ENCODE measurements around the gene TMEM233.

Gene TMEM233

DNA sequence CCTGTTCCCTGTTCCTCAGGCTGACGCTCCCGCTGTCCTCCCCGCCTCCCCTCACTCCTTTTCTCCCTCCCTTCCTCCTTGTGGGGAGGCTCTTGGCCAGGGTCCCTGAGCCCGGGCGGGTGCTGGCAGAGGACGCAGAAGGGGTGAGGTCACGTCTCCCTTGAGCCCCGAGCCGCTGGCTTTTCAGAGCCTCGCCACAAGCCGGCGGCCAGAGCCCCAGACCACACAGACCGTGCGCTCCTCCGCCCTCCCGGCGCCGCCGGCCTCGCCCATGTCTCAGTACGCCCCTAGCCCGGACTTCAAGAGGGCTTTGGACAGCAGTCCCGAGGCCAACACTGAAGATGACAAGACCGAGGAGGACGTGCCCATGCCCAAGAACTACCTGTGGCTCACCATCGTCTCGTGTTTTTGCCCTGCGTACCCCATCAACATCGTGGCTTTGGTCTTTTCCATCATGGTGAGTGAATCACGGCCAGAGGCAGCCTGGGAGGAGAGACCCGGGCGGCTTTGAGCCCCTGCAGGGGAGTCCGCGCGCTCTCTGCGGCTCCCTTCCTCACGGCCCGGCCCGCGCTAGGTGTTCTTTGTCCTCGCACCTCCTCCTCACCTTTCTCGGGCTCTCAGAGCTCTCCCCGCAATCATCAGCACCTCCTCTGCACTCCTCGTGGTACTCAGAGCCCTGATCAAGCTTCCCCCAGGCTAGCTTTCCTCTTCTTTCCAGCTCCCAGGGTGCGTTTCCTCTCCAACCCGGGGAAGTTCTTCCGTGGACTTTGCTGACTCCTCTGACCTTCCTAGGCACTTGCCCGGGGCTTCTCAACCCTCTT is at the start of gene TMEM233:
TSS of gene TMEM233 (plus strand) at position 197 of the 821 bp plus-strand sequence. CDS start at position 272, 75 bp downstream.
- DNase-seq (ENCODE audit: low read depth), result no peak

DNA sequence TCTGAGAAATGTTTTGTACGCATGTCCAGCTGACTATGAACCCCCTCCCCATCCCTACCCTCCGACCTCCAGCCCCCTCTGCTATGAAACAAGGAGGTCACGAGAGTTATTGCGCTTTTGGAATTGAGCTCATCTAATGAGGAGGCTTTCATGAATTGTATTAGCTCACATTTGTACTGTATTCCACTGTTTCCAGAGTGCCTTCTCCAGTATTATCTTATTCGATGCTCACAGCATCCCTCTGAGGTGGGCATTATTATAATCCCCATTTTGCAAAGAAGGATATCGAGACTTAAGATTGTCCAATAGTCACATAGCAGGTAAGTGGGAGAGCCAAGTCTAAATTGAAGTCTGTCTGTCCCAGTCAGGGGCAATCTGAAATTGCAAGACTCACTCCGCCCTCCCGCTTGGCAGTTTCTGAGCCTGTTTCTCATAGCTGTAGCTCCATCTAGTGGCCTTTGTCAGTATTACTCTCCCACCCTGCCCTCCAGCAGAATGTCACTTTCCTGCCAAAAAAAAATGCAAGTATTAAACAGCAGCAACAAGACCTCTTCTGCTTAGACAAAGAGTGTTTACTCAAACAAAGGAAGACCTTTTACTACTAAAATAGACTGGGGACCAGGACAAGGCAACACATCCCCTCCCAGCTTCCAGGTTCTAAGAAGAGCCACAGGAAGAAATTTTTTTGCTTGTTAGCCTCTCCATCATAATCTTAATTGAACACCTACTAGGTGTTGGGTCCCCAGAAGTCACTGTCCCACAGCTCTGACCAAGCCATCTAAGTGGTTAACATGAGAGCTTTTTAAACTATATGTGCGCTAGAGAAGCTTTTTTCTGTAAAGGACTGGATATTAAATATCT is 48.6 kb upstream of the TMEM233 start:
- DNase-seq (ENCODE audit: low read depth), result no peak

DNA sequence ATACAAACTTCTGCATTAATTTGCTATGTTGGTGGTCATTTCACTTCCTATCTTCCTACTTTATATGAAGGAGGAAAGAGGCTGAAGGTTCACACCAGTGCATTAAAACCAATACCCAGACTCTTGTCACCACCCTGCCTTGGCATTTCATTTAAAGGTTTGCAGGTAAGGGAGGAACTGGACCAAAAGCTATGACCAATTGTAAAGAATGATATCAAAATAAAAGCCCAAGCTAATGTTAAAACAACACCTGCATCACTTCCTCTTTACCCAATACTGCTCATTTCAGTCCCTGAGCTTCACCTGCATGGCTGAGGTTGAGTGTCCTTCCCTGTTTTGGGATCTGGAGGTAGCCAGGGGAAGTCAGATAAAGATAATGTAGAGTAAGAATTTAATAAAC is 47.2 kb upstream of the TMEM233 start:
- DNase-seq (ENCODE audit: low read depth), result no peak

DNA sequence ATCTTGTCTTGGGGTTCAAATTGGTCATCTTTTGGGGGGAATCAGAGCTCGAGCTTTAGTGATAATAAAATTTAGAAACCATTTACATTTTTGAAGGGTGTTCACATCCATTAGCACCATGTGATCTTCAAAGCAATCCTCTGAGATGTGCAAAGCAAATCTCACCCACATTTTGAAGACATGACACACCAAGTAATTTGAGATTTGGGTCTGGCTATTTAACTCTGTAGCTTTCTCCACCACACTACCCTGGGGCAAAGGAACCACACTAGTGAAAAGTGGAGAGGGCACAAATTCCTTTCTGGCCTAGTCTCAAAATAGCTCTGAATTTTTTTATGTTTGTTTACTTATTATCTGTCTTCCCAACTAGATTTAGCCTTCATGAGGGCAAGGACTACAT is 46.6 kb upstream of the TMEM233 start:
- no peak for DNase-seq (ENCODE audit: low read depth)

DNA sequence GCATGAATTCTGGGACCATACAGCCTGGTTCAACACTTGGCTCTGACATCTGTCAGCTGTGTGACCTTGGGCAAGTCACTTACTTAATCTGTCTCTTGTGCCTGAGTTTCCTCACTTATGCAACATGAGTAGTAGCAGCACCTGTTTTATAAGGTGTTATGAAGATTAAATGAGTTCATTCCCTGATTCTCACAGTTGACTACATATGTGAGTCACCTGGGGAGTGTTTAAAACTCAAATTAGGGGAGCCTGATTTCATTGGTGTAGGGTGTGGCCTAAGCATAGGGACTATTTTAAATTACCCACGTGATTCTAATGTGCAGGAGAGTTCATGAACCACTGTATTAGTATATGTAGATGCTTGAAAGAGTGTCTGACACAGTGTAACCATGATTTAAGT is 36.7 kb upstream of the TMEM233 start:
- DNase-seq (ENCODE audit: low read depth), result no peak

DNA sequence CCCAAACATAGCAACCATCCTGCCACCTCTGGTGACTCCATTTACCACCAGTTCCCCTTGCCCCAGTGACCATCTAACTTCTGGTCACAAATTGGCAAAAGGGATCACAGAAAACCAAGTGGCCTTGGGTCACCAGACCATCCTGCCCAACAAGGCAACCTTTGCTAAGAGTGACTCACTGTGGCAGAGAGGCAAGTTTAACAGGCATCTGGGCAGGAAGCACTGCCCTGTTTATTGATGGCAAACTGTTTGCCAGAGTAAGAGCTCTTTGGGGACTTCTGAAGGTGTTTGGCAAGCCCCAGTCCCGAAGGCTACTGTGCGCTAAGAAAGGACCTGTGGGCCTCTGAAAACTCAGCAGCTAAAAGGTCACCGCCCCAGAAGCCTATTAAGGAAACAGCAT is 28.2 kb upstream of the TMEM233 start:
- DNase-seq (ENCODE audit: low read depth), result no peak

GRCh38 chr12:119570771-119571170 is 22.8 kb upstream of the TMEM233 start:
- DNase-seq (ENCODE audit: low read depth), result no peak

- no peak for DNase-seq (ENCODE audit: low read depth)
Measured at GRCh38 chr12:119573086-119573485, 20.5 kb upstream of the TMEM233 start.

- DNase-seq (ENCODE audit: low read depth), result no peak
Measured at GRCh38 chr12:119574255-119574654, 19.3 kb upstream of the TMEM233 start.

DNA sequence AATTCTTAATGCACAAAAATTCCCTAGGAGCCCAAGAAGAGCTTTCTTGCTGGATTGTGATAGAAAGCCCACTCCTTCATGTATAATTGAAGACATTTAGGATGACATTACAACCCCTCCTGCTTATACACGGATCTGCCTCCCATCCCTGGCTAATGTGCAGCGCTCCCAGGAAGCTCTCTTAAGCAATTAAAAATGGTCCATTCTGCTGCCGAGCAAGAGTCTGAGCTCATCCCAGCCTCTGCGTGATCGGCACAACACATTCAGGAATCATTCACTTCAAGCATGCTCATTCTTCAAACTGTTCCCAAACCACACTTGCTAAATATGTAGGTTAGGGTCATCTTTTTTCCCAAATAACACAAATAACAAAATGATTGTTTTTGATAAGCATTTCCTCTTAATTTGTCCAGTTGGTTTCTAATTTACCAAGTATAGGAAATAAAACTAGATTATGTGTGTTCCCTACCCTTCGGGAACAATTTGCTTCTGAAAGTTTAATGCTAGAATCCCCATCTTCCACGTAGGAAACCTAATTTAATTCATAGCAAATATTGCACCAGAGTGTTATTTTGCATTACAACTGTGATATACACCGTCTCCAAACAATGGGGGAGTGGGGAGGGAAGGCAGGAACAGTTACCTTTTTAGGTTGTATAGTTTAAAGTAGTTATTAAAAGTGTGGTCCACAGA is 17.3 kb upstream of the TMEM233 start:
- DNase-seq (ENCODE audit: low read depth), result no peak

DNA sequence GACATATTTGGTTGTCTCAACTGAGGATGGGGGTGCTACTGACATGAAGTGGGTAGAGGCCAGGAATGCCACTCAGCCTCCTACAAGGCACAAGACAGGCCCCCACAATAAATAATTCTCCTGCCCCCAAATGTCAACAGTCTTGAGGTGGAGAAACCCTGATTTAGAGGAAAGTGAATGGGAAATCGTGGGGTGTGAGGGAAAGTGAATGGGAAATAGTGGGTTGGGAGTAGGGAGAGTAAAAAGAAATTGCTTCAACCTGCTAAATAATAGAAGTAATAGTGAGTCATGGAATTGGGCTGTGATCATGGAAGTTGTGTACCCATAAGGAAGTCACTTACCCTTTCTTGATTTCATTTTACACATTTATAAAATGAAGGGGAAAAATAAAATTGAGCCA is 16.7 kb upstream of the TMEM233 start:
- no peak for DNase-seq (ENCODE audit: low read depth)

DNA sequence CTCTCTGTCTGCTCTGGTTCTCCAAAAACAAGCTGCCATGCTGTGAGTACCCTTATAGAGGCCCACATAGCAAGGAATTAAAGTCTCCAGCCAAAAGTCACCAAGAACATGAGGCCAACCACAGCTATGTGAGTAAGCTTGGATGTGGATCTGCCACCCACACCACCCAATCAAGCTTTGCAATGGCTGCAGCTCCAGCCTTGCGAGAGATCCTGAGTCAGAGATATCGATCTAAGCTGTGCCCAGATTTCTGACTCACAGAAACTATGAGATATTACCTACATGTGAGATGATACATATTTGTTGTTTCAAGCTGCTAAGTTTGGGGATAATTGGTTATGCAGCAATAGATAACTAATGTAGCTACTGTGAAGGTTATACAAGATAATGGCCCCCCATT is 15.5 kb upstream of the TMEM233 start:
- no peak for DNase-seq (ENCODE audit: low read depth)

DNA sequence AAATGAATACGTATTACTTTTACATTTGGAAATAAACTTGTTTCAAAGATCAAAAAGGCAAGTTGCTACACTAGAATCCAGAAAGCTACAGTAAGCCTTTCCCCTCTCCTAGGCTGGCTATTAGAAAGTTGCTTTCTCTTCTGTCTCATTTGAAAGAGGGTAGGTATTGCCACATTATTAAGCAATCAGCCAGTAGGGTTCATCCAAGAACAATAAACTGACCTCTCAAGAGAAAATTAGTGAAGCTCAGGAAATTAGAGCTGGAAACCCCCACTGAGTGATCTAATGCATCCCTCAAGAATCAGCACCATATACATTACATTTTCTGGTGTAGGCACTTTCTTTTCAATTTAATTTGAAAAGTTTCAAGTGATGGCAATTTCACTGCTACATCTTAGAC is 4.5 kb upstream of the TMEM233 start:
- DNase-seq (ENCODE audit: low read depth), result no peak

GRCh38 chr12:119589634-119590033 is 3.9 kb upstream of the TMEM233 start:
- no peak for DNase-seq (ENCODE audit: low read depth)

- DNase-seq (ENCODE audit: low read depth), result no peak
Measured at GRCh38 chr12:119592232-119592631, 1.3 kb upstream of the TMEM233 start.

DNA sequence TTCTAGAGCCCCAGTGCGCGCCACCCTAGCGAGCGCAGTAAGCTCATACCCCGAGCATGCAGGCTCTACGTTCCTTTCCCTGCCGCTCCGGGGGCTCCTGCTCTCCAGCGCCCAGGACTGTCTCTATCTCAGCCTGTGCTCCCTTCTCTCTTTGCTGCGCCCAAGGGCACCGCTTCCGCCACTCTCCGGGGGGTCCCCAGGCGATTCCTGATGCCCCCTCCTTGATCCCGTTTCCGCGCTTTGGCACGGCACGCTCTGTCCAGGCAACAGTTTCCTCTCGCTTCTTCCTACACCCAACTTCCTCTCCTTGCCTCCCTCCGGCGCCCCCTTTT is 791 bp downstream of the TMEM233 start:
- DNase-seq (ENCODE audit: low read depth), result no peak

DNA sequence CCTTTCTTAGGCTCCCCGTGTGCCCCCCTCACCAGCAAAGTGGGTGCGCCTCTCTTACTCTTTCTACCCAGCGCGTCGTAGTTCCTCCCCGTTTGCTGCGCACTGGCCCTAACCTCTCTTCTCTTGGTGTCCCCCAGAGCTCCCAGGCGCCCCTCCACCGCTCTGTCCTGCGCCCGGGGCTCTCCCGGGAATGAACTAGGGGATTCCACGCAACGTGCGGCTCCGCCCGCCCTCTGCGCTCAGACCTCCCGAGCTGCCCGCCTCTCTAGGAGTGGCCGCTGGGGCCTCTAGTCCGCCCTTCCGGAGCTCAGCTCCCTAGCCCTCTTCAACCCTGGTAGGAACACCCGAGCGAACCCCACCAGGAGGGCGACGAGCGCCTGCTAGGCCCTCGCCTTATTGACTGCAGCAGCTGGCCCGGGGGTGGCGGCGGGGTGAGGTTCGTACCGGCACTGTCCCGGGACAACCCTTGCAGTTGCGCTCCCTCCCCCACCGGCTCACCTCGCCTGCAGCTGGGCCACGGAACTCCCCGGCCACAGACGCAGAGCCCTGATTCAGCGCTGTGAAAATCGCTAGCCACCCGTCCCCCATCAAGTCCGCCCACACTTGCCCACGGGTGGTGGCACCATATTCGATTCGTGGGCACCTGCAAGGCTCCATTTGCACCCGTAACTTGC is 1.3 kb downstream of the TMEM233 start:
- no peak for DNase-seq (ENCODE audit: low read depth)

GRCh38 chr12:119598159-119598558 is 4.6 kb downstream of the TMEM233 start:
- no peak for DNase-seq (ENCODE audit: low read depth)

- DNase-seq (ENCODE audit: low read depth), result no peak
Measured at GRCh38 chr12:119601877-119602733, 8.5 kb downstream of the TMEM233 start.

DNA sequence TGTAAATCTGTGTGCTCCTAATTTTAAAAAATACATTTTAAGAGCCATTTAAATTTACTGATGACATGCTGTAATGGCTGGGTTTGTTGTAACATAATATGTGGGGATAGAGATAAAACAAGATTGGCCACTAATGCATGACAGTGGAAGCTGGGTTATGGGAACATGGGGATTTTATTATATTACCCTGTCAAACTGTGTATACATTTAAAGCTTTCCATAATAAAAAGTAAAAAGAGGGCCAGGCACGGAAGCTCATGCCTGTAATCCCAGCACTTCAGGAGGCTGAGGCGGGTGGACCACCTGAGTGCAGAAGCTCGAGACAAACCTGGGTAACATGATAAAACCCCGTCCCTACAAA is 9.1 kb downstream of the TMEM233 start:
- DNase-seq (ENCODE audit: low read depth), result no peak

GRCh38 chr12:119603767-119604166 is 10.2 kb downstream of the TMEM233 start:
- DNase-seq (ENCODE audit: low read depth), result no peak
